Spleen (tissue), 11 donors: Measurements from ENCODE around the gene ATXN10. TPM values are rescaled to one million over a fixed set of nuclear protein-coding genes. Genes with fewer than 3 reads are reported as not detected.

Experiments used
- DNase-seq: peaks from one replicate; pipeline ENCODE4 v3.0.0-alpha.2; 2020
- H3K27ac ChIP-seq, 8 donors: fragments of 200-600 bp; sonication (generic) in 7 of 8; 1 replicate in 4 of 8; 2 replicates in 4 of 8; pipeline versions ENCODE4 v1.5.0 to v1.8.0; 2016 to 2021; ENCODE audit warnings: inconsistent platforms in 4 of 8, mild to moderate bottlenecking in 4 of 8, moderate library complexity in 1 of 8
- H3K27me3 ChIP-seq, 7 donors: fragments of 200-600 bp; sonication (generic) in 6 of 7; replicated peaks in 1 of 7; 1 replicate in 4 of 7; 2 replicates in 3 of 7; pipeline versions ENCODE4 v1.5.0 to v1.8.0; 2016 to 2021; ENCODE audit warnings: inconsistent platforms in 3 of 7, mild to moderate bottlenecking in 1 of 7
- H3K36me3 ChIP-seq, 6 donors: fragments of 200-600 bp; sonication (generic) in 5 of 6; 1 replicate in 4 of 6; 2 replicates in 2 of 6; pipeline versions ENCODE4 v1.5.0 to v1.8.0; 2016 to 2021; ENCODE audit warnings: inconsistent platforms in 2 of 6
- H3K4me1 ChIP-seq, 6 donors: fragments of 200-600 bp; sonication (generic) in 5 of 6; 1 replicate in 3 of 6; 2 replicates in 3 of 6; pipeline versions ENCODE4 v1.5.0 to v1.8.0; 2016 to 2021; ENCODE audit warnings: inconsistent platforms in 3 of 6
- H3K4me3 ChIP-seq, 8 donors: fragments of 200-600 bp; sonication (generic) in 7 of 8; 1 replicate in 4 of 8; 2 replicates in 4 of 8; pipeline versions ENCODE4 v1.5.0 to v1.8.0; 2016 to 2021; ENCODE audit warnings: inconsistent platforms in 4 of 8, mild to moderate bottlenecking in 4 of 8, moderate library complexity in 2 of 8
- H3K9me3 ChIP-seq, 8 donors: fragments of 200-600 bp; sonication (generic) in 7 of 8; 1 replicate in 4 of 8; 2 replicates in 4 of 8; pipeline versions ENCODE4 v1.5.0 to v1.8.0; 2016 to 2021; ENCODE audit warnings: inconsistent platforms in 4 of 8
- POLR2A ChIP-seq, 3 donors: fragments of 450-650 bp; IDR thresholded peaks; one replicate each; pipeline ENCODE4 v1.5.1; 2017; ENCODE audit warnings: antibody characterized with exemption in 3 of 3, mild to moderate bottlenecking in 1 of 3
- POLR2AphosphoS5 ChIP-seq, 3 donors: sonication (generic); formaldehyde crosslinking; IDR thresholded peaks; one replicate each; pipeline ENCODE4 v1.5.1; 2017; ENCODE audit warnings: antibody characterized with exemption in 3 of 3
- WGBS, 5 donors: extraction: QIAGEN DNeasy Blood & Tissue Kit in 3 of 5; methylation state at CpG; one replicate each; pipeline versions ENCODE4 v1.1.5 to v1.1.7; 2013 to 2018; 5-methylcytosine and 5-hydroxymethylcytosine counted together
- intact Hi-C: fragments of 100-400 bp; cut with DNase I; formaldehyde crosslinking; loops from one replicate; pipeline ENCODE4 v1.15.0; 2023; ENCODE audit warnings: low total_unique reads
- polyA plus RNA-seq, 3 donors: library from polyadenylated mRNA; stranded (reverse); fragments of 200-250 nt; gene quantifications; one replicate each; pipeline ENCODE4 v1.2.1, GENCODE V29; 2013
- total RNA-seq, 7 donors: library from RNA; depleted of rRNA in 3 of 7; stranded (reverse); fragments of >200 nt in 3 of 7; fragmentation: NEBNext Ultra II Directional in 4 of 7; extraction: Animal tissue kit (Norgen Biotek cat#: 25700) in 4 of 7; gene quantifications; one replicate each; pipeline versions ENCODE4 v1.1.0 to v1.2.1, GENCODE V29; 2016 to 2021
- TF ChIP-seq, protein P1 (sequence below), 11 experiments: fragments of 200-600 bp in 7 of 11; fragments of 450-650 bp in 4 of 11; sonication (generic) in 4 of 11; IDR thresholded peaks in 8 of 11; conservative IDR thresholded peaks in 3 of 11; 1 replicate in 7 of 11; 2 replicates in 4 of 11; pipeline versions ENCODE4 v1.4.0 to v1.8.0; 2016 to 2021; ENCODE audit warnings: antibody characterized with exemption in 11 of 11, inconsistent platforms in 4 of 11, mild to moderate bottlenecking in 1 of 11
- donor health status: healthy with polysubstance abuse.
- donor health status: DM: no; HTN: no; CAD: no; lungs with moderate emphysema.
- donor health status: DM: no; HTN: no; CAD: no.
- donor health status: Bipolar disorder and iron deficiency.
- donor health status: healthy.
- donor health status: DM: no; HTN: no; CAD: no.
- donor health status: DM: yes; HTN: yes; CAD: no.

ATXN10 gene
- total and polyA plus RNA-seq, 10 donors: 46.1 to 119 (median 84.6) TPM

DNA sequence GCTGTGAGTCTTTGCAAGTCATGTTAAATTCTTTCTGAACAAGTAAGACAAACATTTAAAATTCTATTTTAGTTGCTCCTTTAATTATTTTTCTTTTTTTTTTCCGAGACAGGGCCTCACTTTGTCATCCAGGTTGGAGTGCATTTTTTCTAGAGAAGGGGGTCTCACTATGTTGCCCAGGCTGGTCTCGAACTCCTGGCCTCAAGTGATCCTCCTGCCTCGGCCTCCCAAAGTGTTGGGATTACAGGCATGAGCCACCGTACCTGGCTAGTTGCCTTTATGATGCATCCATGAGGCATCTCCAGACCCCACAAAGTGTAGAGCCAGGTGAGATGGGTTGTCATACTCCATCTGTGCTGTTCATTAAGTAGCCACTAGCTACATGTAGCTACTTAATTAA lies 4.4 kb downstream of the ATXN10 start:
- 85 to 98% (median 96%) methylated on average over 4 of the region's 4 CpGs for WGBS, 5 donors
- Histone ChIP-seq H3K36me3 (peaks cover 0 to 11% (median 2%) of the 10 kb centered on the region in 6 donors), H3K27ac (no peak overlapping the region), H3K27me3 (no peaks in the 10 kb centered on the region), H3K4me1 (peaks cover 11 to 67% (median 41%) of the 10 kb centered on the region in 6 donors), H3K9me3 (no peaks in the 10 kb centered on the region), H3K4me3 (no peak overlapping the region)
- intact Hi-C loops: no loop called here
- DNase-seq: no peak
- TF ChIP-seq, protein P1, sequence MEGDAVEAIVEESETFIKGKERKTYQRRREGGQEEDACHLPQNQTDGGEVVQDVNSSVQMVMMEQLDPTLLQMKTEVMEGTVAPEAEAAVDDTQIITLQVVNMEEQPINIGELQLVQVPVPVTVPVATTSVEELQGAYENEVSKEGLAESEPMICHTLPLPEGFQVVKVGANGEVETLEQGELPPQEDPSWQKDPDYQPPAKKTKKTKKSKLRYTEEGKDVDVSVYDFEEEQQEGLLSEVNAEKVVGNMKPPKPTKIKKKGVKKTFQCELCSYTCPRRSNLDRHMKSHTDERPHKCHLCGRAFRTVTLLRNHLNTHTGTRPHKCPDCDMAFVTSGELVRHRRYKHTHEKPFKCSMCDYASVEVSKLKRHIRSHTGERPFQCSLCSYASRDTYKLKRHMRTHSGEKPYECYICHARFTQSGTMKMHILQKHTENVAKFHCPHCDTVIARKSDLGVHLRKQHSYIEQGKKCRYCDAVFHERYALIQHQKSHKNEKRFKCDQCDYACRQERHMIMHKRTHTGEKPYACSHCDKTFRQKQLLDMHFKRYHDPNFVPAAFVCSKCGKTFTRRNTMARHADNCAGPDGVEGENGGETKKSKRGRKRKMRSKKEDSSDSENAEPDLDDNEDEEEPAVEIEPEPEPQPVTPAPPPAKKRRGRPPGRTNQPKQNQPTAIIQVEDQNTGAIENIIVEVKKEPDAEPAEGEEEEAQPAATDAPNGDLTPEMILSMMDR (IDR thresholded peaks at IDR 0.05 in 8 of 11, conservative IDR thresholded peaks at IDR 0.05 in 3 of 11): no peak
- TF ChIP-seq POLR2A (IDR thresholded peaks at IDR 0.05) (no peak), POLR2AphosphoS5 (IDR thresholded peaks at IDR 0.05) (no peak)

DNA sequence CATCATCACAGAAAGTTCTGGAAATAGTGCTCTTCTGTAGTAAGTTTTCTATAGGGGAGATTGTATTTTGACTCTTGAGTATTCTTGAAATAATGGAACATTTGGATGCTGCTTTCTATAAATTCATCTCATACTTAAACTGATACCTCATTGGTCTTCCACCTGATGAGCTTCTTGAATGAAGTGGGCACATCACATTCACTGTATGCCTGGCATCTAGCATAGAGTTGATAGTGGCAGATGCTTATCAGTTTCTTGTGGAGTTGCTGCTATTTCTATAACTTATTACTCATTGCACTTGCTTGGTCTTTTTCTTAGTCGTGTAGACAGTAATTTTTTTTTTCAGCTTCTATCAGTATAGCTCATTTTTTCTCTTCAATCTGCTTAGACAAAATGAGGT lies 5.4 kb downstream of the ATXN10 start:
- Histone ChIP-seq H3K27me3 (no peaks in the 10 kb centered on the region), H3K9me3 (no peaks in the 10 kb centered on the region), H3K27ac (no peak overlapping the region), H3K4me3 (no peak overlapping the region), H3K4me1 (peaks cover 12 to 73% (median 41%) of the 10 kb centered on the region in 6 donors), H3K36me3 (peaks cover 0 to 11% (median 2%) of the 10 kb centered on the region in 6 donors)
- intact Hi-C loops: no loop called here
- WGBS, 5 donors: 76 to 88% (median 78%) methylated on average over 1 of the region's 1 CpG
- TF ChIP-seq, protein P1 (IDR thresholded peaks at IDR 0.05 in 8 of 11, conservative IDR thresholded peaks at IDR 0.05 in 3 of 11): no peak
- TF ChIP-seq POLR2AphosphoS5 (IDR thresholded peaks at IDR 0.05) (no peak), POLR2A (IDR thresholded peaks at IDR 0.05) (no peak)
- no peak for DNase-seq

DNA sequence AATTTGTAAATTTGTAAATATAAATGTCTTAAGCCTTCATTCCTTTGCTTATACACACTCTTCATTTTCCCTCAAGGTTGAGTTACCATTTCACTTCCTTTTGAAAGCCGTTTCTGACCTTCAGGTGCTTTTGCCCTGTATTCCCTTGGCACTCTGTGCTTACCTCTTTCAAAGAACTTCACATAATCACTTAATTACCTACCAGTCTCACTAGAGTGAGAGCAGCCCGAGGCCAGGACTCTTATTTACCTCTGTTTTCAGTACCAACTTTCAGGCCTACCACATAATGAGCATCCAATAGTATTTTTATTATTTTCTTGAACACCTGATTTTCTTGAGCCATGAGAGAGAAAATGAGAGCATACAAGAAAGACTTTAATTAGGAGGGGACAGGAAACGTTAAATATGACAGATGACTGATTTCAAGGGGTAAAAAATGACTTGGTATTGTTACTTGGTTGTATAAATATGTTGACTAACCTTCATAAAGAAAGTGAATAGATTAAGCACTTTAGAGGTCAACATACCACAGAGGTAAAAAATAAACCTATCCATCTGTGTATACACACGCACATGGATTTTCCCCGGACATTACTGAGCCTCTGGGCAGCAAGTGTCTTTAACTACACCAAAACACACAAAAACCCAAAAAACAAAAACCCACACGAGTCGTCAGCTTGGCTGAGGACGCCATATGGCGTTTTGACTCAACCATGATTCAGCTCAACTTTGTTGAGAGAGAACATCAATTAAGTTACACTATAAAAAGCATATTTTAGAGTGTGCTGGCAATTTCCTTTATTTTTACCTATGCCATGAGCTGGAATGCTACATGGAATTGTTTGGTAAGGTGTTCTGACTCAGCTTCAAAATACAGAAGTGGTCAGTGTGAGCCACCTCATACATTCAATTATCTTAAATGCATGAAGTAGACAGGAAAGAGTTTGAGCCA lies 7.6 kb downstream of the ATXN10 start:
- Histone ChIP-seq H3K9me3 (no peaks in the 10 kb centered on the region), H3K4me1 (peaks cover 13 to 74% (median 38%) of the 10 kb centered on the region in 6 donors), H3K36me3 (peaks cover 0 to 11% (median 2%) of the 10 kb centered on the region in 6 donors), H3K4me3 (no peak overlapping the region), H3K27ac (no peak overlapping the region), H3K27me3 (no peaks in the 10 kb centered on the region)
- no peak for DNase-seq
- WGBS, 5 donors: 78 to 86% (median 81%) methylated on average over 9 of the region's 9 CpGs
- TF ChIP-seq POLR2A (IDR thresholded peaks at IDR 0.05): no peak
- TF ChIP-seq POLR2AphosphoS5 (IDR thresholded peaks at IDR 0.05): no peak
- TF ChIP-seq, protein P1 (IDR thresholded peaks at IDR 0.05 in 8 of 11, conservative IDR thresholded peaks at IDR 0.05 in 3 of 11): no peak
- intact Hi-C loops: no loop called here
